HEK293 (cell line): ENCODE measurements around the gene CCDC88C.

Source experiments
- BCL11A ChIP-seq: fragments of 450-650 bp; formaldehyde crosslinking; IDR thresholded peaks from 2 replicates; pipeline ENCODE4 v1.5.1; 2016; ENCODE audit warnings: low read depth, missing biosample characterization, missing genetic modification characterization
- YY1 ChIP-seq: fragments of 450-650 bp; formaldehyde crosslinking; IDR thresholded peaks from 2 replicates; pipeline ENCODE4 v1.5.1; 2018; ENCODE audit warnings: missing biosample characterization, missing genetic modification characterization
- ZFP3 ChIP-seq: fragments of 450-650 bp; formaldehyde crosslinking; IDR thresholded peaks from 2 replicates; pipeline ENCODE4 v1.5.1; 2016; ENCODE audit warnings: low read depth, missing biosample characterization, missing genetic modification characterization
- ZNF140 ChIP-seq: fragments of 450-650 bp; formaldehyde crosslinking; IDR thresholded peaks from 2 replicates; pipeline ENCODE4 v1.5.1; 2016; ENCODE audit warnings: missing biosample characterization, missing genetic modification characterization
- ZNF24 ChIP-seq: fragments of 450-650 bp; formaldehyde crosslinking; IDR thresholded peaks from 2 replicates; pipeline ENCODE4 v1.5.1; 2016; ENCODE audit warnings: missing biosample characterization, missing genetic modification characterization
- ZNF830 ChIP-seq: fragments of 450-650 bp; IDR thresholded peaks from 2 replicates; pipeline ENCODE4 v1.5.0; 2018; ENCODE audit warnings: missing biosample characterization, missing genetic modification characterization, low read depth, mild to moderate bottlenecking, moderate library complexity
- TF ChIP-seq, protein P1 (sequence below): fragments of 450-650 bp; formaldehyde crosslinking; IDR thresholded peaks from 2 replicates; pipeline ENCODE4 v1.5.1; 2016; ENCODE audit warnings: missing biosample characterization, missing genetic modification characterization

DNA sequence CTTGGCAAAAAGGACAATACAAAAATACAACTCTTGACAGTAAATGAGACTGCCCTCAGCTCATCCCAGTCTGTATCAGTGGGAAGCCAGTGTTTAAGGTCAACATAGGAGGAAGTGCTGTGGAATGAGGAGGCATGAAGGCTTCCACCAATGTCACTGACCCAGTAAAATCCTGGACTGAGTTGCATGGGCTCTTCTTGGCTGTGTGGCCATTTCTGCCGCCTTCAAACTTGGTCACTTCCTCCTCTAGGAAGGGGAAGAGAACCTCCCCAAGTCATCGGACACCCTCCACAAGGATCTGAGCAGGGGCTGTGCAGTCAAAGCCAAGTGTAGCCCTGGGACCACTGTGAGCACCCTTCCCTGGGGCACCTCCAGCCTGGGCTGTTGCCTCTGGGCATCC lies 185.0 kb downstream of the CCDC88C start:
- TF ChIP-seq YY1 (no peak), ZFP3 (tag by site-specific recombination) (no peak), ZNF140 (tag by site-specific recombination) (no peak), BCL11A (tag by site-specific recombination) (no peak), ZNF24 (no peak), ZNF830 (tag by site-specific recombination) (no peak)
- TF ChIP-seq, protein P1, sequence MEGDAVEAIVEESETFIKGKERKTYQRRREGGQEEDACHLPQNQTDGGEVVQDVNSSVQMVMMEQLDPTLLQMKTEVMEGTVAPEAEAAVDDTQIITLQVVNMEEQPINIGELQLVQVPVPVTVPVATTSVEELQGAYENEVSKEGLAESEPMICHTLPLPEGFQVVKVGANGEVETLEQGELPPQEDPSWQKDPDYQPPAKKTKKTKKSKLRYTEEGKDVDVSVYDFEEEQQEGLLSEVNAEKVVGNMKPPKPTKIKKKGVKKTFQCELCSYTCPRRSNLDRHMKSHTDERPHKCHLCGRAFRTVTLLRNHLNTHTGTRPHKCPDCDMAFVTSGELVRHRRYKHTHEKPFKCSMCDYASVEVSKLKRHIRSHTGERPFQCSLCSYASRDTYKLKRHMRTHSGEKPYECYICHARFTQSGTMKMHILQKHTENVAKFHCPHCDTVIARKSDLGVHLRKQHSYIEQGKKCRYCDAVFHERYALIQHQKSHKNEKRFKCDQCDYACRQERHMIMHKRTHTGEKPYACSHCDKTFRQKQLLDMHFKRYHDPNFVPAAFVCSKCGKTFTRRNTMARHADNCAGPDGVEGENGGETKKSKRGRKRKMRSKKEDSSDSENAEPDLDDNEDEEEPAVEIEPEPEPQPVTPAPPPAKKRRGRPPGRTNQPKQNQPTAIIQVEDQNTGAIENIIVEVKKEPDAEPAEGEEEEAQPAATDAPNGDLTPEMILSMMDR (tag by site-specific recombination) = no peak
